ENCODE results near the gene VAC14.

DNA sequence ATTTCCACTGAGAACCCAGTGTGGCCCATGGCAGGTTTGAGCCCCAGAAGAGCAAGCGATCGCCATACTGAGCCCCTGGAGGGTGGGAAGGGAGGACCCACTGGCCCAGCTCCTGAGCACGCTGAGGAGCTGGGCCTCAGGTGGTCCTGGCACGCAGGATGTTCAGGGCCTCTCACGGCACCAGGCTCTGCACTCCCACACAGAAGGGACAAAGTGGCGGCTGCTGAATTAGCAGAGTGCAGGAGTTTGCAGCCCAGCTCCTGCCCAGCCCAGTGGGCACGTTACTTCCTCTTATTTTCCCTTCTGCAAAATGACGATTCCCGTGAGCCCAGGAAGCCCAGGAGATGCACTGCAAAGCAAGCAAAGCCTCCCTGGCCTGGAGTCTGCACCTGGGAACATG is 72.8 kb downstream of the VAC14 start:
- TF ChIP-seq EZH2 (IDR thresholded peaks at IDR 0.05; ENCODE audit: insufficient read depth, poor library complexity, severe bottlenecking), result no peak
- no peak for TF ChIP-seq EZH2phosphoT487 (IDR thresholded peaks at IDR 0.05; ENCODE audit: insufficient read depth, low read depth)

Measured in GM23248 (cell line).